A673 (cell line): ENCODE measurements around the gene LPCAT1.

ENCODE experiments used
- EZH2 ChIP-seq: fragments of 200-600 bp; sonication (generic); IDR thresholded peaks from 2 replicates; pipeline ENCODE4 v1.6.1; 2017; ENCODE audit warnings: borderline replicate concordance, low read depth, mild to moderate bottlenecking, mixed read lengths, antibody characterized with exemption, low read length; ENCODE audit not compliant: poor library complexity, severe bottlenecking
- TF ChIP-seq, protein P1 (sequence below): fragments of 300-800, 200-600 bp; sonication (generic); conservative IDR thresholded peaks from 2 replicates; pipeline ENCODE4 v1.5.1; 2017; ENCODE audit warnings: low read depth, mild to moderate bottlenecking, antibody characterized with exemption, low read length, moderate library complexity, mixed read lengths

DNA sequence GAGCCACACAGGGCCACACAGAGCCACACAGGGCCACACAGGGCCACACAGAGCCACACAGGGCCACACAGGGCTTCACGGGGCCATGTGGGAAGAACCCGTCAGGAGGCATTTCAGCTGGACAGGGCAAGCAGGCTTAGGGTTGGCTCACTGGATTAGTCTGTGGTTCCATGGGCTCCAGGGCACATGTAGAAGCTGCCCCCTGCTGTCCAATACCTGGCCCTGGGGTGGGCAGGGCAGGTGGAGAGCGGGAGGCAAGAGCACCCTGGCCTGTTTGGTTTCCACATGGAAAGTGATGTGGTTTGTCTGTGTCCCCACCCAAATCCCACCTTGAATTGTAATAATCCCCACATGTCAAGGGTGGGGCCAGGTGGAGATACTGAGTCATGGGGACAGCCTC, 16.4 kb upstream of the LPCAT1 start:
- TF ChIP-seq, protein P1, sequence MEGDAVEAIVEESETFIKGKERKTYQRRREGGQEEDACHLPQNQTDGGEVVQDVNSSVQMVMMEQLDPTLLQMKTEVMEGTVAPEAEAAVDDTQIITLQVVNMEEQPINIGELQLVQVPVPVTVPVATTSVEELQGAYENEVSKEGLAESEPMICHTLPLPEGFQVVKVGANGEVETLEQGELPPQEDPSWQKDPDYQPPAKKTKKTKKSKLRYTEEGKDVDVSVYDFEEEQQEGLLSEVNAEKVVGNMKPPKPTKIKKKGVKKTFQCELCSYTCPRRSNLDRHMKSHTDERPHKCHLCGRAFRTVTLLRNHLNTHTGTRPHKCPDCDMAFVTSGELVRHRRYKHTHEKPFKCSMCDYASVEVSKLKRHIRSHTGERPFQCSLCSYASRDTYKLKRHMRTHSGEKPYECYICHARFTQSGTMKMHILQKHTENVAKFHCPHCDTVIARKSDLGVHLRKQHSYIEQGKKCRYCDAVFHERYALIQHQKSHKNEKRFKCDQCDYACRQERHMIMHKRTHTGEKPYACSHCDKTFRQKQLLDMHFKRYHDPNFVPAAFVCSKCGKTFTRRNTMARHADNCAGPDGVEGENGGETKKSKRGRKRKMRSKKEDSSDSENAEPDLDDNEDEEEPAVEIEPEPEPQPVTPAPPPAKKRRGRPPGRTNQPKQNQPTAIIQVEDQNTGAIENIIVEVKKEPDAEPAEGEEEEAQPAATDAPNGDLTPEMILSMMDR, result no peak
- no peak for TF ChIP-seq EZH2
